ENCODE results near the gene TEX29.

TEX29 gene

GRCh38 chr13:111292710-111293485 lies 27.5 kb upstream of the TEX29 start:
- no peak for DNase-seq

GRCh38 chr13:111295886-111296285 lies 24.6 kb upstream of the TEX29 start:
- DNase-seq, result no peak

- DNase-seq, result no peak
Observed at GRCh38 chr13:111296417-111296816, 24.0 kb upstream of the TEX29 start.

GRCh38 chr13:111298214-111298975 lies 22.0 kb upstream of the TEX29 start:
- DNase-seq, result no peak

DNA sequence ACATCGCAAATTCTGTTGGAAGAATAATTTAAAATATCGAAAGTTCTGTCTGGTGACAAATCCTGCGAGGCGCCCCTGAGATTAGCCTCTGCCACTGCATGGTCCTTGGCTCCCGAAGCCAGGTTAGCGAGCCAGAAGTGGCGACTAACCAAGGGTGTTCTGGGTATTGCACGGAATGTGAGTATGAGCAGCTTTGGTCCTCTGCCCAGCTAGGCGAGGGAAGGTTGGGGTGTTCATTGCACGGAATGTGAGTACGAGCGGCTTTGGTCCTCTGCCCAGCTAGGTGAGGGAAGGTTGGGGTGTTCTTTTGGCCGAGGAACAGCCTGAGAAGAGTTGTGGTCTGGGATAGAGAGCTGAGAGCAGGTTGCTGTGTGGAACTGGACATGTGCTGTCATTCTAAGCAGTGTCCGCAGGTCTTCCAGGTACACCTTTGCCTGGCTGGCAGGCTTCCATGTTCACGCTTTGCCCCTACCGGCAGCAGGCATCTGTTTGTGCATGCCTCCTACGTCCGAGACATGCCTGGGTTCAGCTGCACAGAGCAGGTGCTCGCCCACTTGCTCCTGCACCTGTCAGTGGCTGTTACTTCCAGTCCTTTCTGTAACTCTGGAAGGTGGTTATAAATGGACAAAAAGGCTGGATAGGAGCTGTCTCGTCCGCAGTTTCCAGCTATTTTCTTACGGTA lies 18.3 kb upstream of the TEX29 start:
- DNase-seq, result no peak

DNA sequence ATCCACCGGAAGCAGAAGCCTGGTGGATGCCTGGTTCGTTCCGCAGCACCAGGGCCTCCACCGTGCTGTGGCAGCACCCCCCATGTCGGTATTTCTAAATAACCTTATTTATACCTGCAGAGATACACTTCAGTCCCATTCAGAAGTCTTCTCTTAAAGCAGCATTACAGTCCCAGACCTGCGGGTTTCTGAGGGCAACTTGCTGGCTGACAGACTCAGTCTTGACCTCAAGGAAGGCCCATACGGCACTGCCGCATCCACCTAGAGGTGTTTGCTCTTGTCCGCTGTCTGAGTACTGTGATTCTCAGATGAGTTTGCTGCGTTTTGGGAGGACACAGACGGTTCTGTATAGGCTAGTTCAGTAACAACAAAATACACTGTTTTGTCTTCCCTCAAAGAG lies 16.9 kb upstream of the TEX29 start:
- no peak for DNase-seq

- DNase-seq, result no peak
Observed at GRCh38 chr13:111304041-111304544, 16.3 kb upstream of the TEX29 start.

DNA sequence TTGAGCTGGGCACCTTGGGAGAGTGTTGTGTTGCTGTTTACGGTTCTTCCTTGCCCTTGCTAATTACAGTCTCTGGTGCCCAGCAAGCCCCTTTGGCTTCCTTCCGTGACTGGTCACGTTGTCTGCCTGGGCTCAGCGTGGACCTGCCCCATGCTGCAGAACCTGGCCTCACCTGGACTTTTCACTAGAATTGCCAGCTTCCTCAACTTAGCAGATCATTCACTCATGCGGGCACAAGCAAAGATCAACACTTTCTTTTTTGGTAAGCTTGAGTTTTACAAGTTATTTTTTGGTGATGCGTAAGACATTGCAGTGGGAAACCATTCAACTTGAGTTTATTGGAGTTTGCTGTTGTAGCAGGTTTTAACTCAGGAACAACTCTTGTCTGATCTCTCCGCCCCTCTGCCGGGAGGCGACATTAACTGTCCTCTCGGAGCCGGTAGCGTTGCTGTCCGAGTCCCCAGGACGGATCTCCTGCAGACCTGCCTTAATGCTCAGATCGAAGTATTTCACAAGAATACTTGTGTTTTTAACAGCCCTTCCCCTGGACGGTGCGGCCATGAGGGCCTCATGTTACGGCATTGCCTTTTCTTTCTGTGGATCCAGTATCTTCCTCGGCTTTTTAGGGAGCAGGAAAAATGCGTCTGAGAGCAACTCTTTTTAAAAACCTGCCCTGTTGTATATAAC lies 15.7 kb upstream of the TEX29 start:
- DNase-seq, result no peak

GRCh38 chr13:111312944-111313590 lies 7.4 kb upstream of the TEX29 start:
- DNase-seq, result no peak

DNA sequence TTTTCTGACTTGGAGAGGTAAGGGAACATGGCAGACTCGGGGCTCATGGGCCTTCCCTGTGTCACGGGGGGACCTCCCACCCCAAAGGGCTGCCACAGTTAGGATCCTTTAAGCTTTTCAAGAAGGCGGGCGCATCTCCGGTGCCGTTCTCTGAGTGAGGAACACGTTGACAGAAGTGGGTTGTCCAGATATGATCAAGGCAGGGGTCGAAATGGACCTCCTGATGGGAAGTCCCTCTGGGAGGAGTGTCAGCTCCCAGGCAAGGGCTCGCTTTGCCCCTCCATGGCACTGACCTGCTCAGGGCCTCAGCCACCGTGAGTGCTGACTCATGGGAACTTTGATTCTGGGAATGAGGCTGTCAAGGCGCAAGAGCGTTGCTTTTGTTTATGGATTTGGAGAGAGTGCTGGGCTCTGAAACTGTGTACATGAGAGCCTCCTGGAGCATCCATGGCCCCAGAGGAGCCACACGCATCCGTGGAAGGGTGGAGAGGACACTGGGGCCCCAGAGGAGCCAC lies 6.5 kb upstream of the TEX29 start:
- no peak for DNase-seq

DNA sequence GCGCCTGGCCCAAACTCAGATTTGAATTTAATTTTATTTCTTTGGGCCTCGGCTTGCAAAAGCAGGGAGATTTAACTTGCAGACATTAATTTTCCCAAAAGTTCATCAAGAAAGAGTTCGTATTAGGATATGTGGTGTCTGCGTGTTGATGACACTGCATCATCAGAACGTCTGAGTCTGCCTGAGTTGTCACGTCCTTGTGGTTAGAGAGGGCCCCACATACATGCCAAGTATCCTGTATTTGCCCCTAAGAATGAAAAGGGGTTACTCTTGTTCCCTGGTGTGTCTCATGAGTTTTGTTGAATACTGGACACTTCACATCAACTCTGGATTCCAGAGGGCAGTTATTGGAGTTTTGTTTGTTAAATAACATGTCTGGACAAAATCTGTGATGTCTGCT lies 5.6 kb upstream of the TEX29 start:
- no peak for DNase-seq

- no peak for DNase-seq
Observed at GRCh38 chr13:111315347-111315995, 5.0 kb upstream of the TEX29 start.

- no peak for DNase-seq
Observed at GRCh38 chr13:111316161-111316730, 4.2 kb upstream of the TEX29 start.

- no peak for DNase-seq
Observed at GRCh38 chr13:111317042-111317550, 3.3 kb upstream of the TEX29 start.

- DNase-seq, result no peak
Observed at GRCh38 chr13:111317571-111318345, 2.7 kb upstream of the TEX29 start.

GRCh38 chr13:111318386-111318785 lies 2.1 kb upstream of the TEX29 start:
- no peak for DNase-seq

- DNase-seq, result no peak
Observed at GRCh38 chr13:111319521-111319920, 921 bp upstream of the TEX29 start.

GRCh38 chr13:111322001-111322915 lies 1.8 kb downstream of the TEX29 start:
- no peak for DNase-seq

- DNase-seq, result no peak
Observed at GRCh38 chr13:111322916-111323331, 2.5 kb downstream of the TEX29 start.
